HG03135 (cell line): ENCODE measurements around the gene DDOST.
A peak's percentile ranks its signal among the peaks of the same experiment; 100 is the strongest.

Experiments
- ATAC-seq: cut with Tn5 transposase; IDR thresholded peaks from one replicate; pipeline ENCODE4 v1.9.1; 2021; ENCODE audit warnings: mild to moderate bottlenecking, moderate library complexity; ENCODE audit not compliant: unreplicated experiment

Gene DDOST

GRCh38 chr1:20661207-20662109 lies at the start of gene DDOST:
TSS of gene DDOST (minus strand) at chr1:20661369. CDS start at chr1:20661350, 19 bp downstream.
- peak; percentile 94 for ATAC-seq

- ATAC-seq: no peak
These were observed 49.5 kb upstream of the DDOST start for GRCh38 chr1:20710469-20711284.

GRCh38 chr1:20709868-20710267 lies 48.7 kb upstream of the DDOST start:
- no peak for ATAC-seq

GRCh38 chr1:20708891-20709290 lies 47.7 kb upstream of the DDOST start:
- no peak for ATAC-seq

- no peak for ATAC-seq
These were observed 46.9 kb upstream of the DDOST start for GRCh38 chr1:20708057-20708456.

GRCh38 chr1:20706841-20707240 lies 45.7 kb upstream of the DDOST start:
- ATAC-seq: no peak

- ATAC-seq: no peak
These were observed 44.1 kb upstream of the DDOST start for GRCh38 chr1:20705203-20705755.

- ATAC-seq: no peak
These were observed 43.4 kb upstream of the DDOST start for GRCh38 chr1:20704390-20705202.

- no peak for ATAC-seq
These were observed 42.1 kb upstream of the DDOST start for GRCh38 chr1:20703124-20703756.

- no peak for ATAC-seq
These were observed 41.2 kb upstream of the DDOST start for GRCh38 chr1:20702416-20702815.

GRCh38 chr1:20701847-20702246 lies 40.7 kb upstream of the DDOST start:
- ATAC-seq: no peak

GRCh38 chr1:20701446-20701845 lies 40.3 kb upstream of the DDOST start:
- no peak for ATAC-seq

- no peak for ATAC-seq
These were observed 39.6 kb upstream of the DDOST start for GRCh38 chr1:20700636-20701215.

GRCh38 chr1:20699558-20699957 lies 38.4 kb upstream of the DDOST start:
- no peak for ATAC-seq

GRCh38 chr1:20698195-20698910 lies 37.2 kb upstream of the DDOST start:
- no peak for ATAC-seq

GRCh38 chr1:20697563-20697962 lies 36.4 kb upstream of the DDOST start:
- no peak for ATAC-seq

GRCh38 chr1:20696397-20697333 lies 35.5 kb upstream of the DDOST start:
- peak; percentile 62 for ATAC-seq

- ATAC-seq: no peak
These were observed 34.3 kb upstream of the DDOST start for GRCh38 chr1:20695515-20695914.
